ENCODE measurements around the gene HOXA3. TPM values are rescaled to one million over a fixed set of nuclear protein-coding genes. Genes with fewer than 3 reads are reported as not detected.

HOXA3 gene
- polyA plus RNA-seq, 3 donors, result not detected

DNA sequence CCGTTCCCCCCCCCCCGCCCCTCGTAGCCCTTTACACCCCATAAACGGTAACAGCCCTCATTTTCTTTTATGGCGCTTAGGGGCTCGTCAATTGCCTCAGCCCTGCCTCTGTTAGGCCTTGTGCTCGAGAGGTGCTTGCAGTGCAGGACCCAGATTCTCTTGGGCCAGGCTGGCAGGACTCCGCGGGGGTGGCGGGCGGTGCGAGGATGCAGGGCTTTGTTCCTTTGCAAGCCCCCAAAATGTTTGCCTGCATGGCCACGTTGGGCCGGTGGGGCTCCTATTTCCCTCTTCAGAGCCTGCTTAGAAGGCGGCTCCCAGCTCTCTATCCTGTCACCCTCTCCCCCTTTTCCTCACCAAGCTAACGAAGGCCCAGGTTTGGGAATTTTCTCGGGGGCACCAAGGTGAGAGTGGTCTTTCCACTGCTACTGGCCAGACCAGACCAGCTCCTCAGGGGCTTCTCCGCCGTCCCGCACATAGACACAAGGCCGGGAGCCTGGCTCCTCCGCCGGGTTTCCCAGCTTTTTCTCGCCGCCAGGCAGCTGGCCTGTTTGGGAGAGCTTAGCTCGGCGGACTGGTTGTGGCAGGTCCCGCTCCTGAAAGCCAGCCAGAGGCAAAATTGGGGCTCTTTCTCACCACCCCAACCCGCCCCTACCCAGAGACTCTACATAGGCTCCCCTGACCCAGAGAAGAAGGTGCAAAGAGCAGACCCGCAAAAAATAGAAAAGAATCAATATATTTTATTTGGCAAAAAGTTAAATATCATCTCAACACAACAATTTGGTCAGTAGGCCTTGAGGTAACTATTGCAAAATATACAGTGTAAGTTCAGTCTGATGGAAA, 9.6 kb upstream of the HOXA3 start:
- Histone ChIP-seq H3K9ac (ENCODE audit: insufficient read depth, low read length, poor library complexity, severe bottlenecking) (no peak overlapping the region), H3K4me1 (ENCODE audit: control insufficient read depth in 1 of 2, insufficient read depth in 2 of 2, low read length in 2 of 2) (peaks cover 64 to 79% of the 10 kb centered on the region in 2 donors), H3K79me2 (ENCODE audit: insufficient read depth, low read length) (peaks cover 7% of the 10 kb centered on the region), H3K4me3 (replicated peaks in 1 of 3; ENCODE audit: low read depth in 2 of 3, low read length in 3 of 3) (peak overlapping the region in 1 of 3 experiments; percentile 94), H3K27me3 (ENCODE audit: control insufficient read depth in 2 of 2, insufficient read depth in 2 of 2, low read length in 2 of 2) (peaks cover 59 to 92% of the 10 kb centered on the region in 2 donors), H3K4me2 (replicated peaks; ENCODE audit: extremely low read depth, low read length, poor library complexity, severe bottlenecking) (peak overlapping the region; percentile 92), H2AFZ (ENCODE audit: insufficient read depth, low read depth, low read length, poor library complexity, severe bottlenecking) (no peak overlapping the region), H3K36me3 (replicated peaks in 1 of 2; ENCODE audit: control insufficient read depth in 1 of 2, insufficient read depth in 2 of 2, low read length in 2 of 2) (no peaks in the 10 kb centered on the region), H4K20me1 (ENCODE audit: insufficient read depth, low read length) (no peaks in the 10 kb centered on the region), H3K27ac (ENCODE audit: low read depth in 1 of 2, low read length in 2 of 2) (no peak overlapping the region), H3K9me3 (replicated peaks in 1 of 2; ENCODE audit: control insufficient read depth in 1 of 2, insufficient read depth in 1 of 2, low read length in 2 of 2) (peaks cover 13 to 39% of the 10 kb centered on the region in 2 donors)
- Mint-ChIP-seq H3K27ac (no peak overlapping the region), H3K9me3 (peaks cover 0 to 49% (median 34%) of the 10 kb centered on the region in 7 donors), H3K4me3 (peak overlapping the region; percentile 16 to 92), H3K27me3 (ENCODE audit: low read depth in 3 of 3) (peaks cover 84 to 93% (median 86%) of the 10 kb centered on the region in 3 donors), H3K4me1 (peaks cover 68% of the 10 kb centered on the region), H3K36me3 (peaks cover 11 to 35% of the 10 kb centered on the region in 2 donors)
- WGBS (ENCODE audit: insufficient coverage), result 12% methylated on average over 16 of the region's 30 CpGs
- TF ChIP-seq, protein P1, sequence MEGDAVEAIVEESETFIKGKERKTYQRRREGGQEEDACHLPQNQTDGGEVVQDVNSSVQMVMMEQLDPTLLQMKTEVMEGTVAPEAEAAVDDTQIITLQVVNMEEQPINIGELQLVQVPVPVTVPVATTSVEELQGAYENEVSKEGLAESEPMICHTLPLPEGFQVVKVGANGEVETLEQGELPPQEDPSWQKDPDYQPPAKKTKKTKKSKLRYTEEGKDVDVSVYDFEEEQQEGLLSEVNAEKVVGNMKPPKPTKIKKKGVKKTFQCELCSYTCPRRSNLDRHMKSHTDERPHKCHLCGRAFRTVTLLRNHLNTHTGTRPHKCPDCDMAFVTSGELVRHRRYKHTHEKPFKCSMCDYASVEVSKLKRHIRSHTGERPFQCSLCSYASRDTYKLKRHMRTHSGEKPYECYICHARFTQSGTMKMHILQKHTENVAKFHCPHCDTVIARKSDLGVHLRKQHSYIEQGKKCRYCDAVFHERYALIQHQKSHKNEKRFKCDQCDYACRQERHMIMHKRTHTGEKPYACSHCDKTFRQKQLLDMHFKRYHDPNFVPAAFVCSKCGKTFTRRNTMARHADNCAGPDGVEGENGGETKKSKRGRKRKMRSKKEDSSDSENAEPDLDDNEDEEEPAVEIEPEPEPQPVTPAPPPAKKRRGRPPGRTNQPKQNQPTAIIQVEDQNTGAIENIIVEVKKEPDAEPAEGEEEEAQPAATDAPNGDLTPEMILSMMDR (IDR thresholded peaks at IDR 0.05), result no peak
- intact Hi-C loops (cut with micrococcal nuclease), result loop anchor here (5.0 to 10.0 kb wide), 4 partner anchors 307 to 795 kb away; no protein-coding TSS in a partner anchor
- no peak for DNase-seq

DNA sequence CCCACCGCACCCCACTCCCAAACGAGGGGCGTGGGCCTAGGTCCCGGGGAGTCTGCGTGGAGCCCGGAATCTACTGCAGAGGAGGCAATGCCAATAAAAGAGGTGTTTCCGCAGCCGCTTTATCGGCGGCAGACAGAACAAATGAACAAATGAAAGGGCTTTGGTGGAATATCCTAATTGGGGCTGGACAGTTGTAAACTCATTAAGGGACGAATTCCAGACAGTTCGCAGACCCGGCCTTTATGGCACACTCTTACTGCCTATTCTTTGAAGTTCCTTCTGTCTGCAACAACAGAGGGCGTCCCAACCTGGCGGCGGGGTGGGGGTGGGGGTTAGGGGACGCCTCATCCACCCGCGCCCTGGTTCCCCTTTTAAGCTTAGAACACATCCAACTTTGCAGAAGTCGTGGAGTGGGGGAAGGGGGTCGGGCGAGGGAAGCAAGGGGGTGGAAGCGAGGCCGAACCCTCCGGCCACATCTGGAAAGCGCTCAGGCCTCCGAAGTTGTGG, 8.9 kb upstream of the HOXA3 start:
- peak overlapping the region; percentile 53 to 94 (median 79) for H3K4me3 ChIP-seq (replicated peaks in 1 of 3; ENCODE audit: low read depth in 2 of 3, low read length in 3 of 3)

More for the DNA sequence above, 8.9 kb upstream of the HOXA3 start:
- H3K27ac ChIP-seq (ENCODE audit: low read depth in 1 of 2, low read length in 2 of 2), result peak overlapping the region in 1 of 2 donors; percentile 52
- TF ChIP-seq, protein P1 (IDR thresholded peaks at IDR 0.05), result peak; percentile 72
- intact Hi-C loops (cut with micrococcal nuclease), result loop anchor here (5.0 to 10.0 kb wide), 4 partner anchors 306 to 794 kb away; no protein-coding TSS in a partner anchor
- Mint-ChIP-seq H3K27me3 (ENCODE audit: low read depth in 3 of 3) (peaks cover 84 to 93% (median 85%) of the 10 kb centered on the region in 3 donors), H3K9me3 (peaks cover 0 to 48% (median 29%) of the 10 kb centered on the region in 7 donors), H3K4me3 (peak overlapping the region; percentile 86), H3K4me1 (peaks cover 66% of the 10 kb centered on the region), H3K27ac (peak overlapping the region in 5 of 7 donors; percentile 14 to 80 (median 30)), H3K36me3 (peaks cover 8 to 35% of the 10 kb centered on the region in 2 donors)
- H3K4me1 ChIP-seq (ENCODE audit: control insufficient read depth in 1 of 2, insufficient read depth in 2 of 2, low read length in 2 of 2), result peaks cover 61 to 77% of the 10 kb centered on the region in 2 donors
- WGBS (ENCODE audit: insufficient coverage), result 0% methylated on average over 7 of the region's 27 CpGs
- no peaks in the 10 kb centered on the region for H3K36me3 ChIP-seq (replicated peaks in 1 of 2; ENCODE audit: control insufficient read depth in 1 of 2, insufficient read depth in 2 of 2, low read length in 2 of 2)
- no peaks in the 10 kb centered on the region for H4K20me1 ChIP-seq (ENCODE audit: insufficient read depth, low read length)
- peaks cover 7 to 39% of the 10 kb centered on the region in 2 donors for H3K9me3 ChIP-seq (replicated peaks in 1 of 2; ENCODE audit: control insufficient read depth in 1 of 2, insufficient read depth in 1 of 2, low read length in 2 of 2)
- H3K4me2 ChIP-seq (replicated peaks; ENCODE audit: extremely low read depth, low read length, poor library complexity, severe bottlenecking), result peak overlapping the region; percentile 92
- peak overlapping the region; percentile 37 for H3K9ac ChIP-seq (ENCODE audit: insufficient read depth, low read length, poor library complexity, severe bottlenecking)
- peak; percentile 70 to 81 (median 76) for DNase-seq
- H2AFZ ChIP-seq (ENCODE audit: insufficient read depth, low read depth, low read length, poor library complexity, severe bottlenecking), result peak overlapping the region; percentile 90
- peaks cover 62 to 92% of the 10 kb centered on the region in 2 donors for H3K27me3 ChIP-seq (ENCODE audit: control insufficient read depth in 2 of 2, insufficient read depth in 2 of 2, low read length in 2 of 2)
- H3K79me2 ChIP-seq (ENCODE audit: insufficient read depth, low read length), result peaks cover 7% of the 10 kb centered on the region

All from CD14-positive monocyte (primary cell).